GM18526 (cell line): Measurements from ENCODE around the gene VIM.

Experiments
- POLR2A ChIP-seq: IDR thresholded peaks from 3 replicates; pipeline ENCODE4 v1.6.1; 2011; ENCODE audit not compliant: insufficient read length; ENCODE audit errors: extremely low read depth

The VIM gene

DNA sequence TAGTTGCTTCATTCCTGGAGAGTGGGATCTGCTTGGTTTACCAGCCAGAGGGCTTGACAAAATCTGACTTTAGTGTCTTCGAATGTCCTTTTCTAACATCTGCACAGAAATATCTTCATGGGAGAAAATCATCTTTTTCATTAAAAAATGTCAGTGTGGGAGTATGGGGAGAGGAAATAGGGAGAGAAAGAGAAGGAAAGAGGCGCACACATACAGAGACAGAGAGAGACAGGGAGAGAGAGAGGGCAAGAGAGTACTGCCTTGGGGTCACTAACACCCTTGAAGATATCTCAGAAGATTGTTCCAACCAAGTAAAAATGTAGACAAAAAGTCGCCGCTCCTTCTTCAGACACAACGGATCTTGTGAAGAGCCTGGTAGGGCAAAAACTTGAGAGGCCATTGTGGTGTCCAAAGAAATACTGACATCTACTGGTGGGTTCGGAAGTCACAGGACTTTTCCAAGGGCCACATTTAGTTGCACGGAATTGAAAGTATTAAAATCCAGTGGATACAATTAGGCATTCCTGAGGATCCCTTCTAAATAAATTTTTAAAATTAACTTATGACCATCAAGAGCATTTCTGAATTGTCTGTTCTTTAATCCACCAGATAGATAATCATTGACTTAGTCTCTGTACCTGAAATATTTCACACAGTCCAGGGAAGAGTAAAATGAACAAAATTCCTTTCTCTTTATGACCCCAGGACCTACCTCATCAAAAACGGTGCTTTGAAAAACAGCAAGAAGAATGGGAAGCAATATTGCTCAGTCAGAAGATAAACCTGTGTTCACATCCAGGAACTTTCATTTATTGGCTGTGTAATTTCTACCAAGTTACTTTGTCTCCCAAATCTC is 29.7 kb downstream of the VIM start:
- TF ChIP-seq POLR2A: no peak

DNA sequence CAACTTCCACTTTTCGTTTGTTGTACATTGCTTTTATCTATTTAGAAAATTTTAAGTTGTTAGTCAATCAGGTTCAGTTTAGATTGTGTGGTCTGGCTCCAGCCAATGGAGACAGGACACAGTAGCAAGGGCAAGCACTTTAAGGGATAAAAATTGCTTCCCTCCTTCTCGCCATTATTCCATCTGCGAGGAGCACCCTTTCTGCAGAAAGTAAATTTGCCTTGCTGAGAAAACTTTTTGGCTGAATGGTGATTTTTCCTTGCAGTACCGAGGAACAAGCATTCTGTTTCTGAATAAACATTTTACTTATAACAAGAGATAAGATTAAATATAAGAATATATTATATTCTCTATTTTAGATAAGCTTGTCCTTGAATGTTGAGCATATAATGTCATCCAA is 34.5 kb downstream of the VIM start:
- no peak for TF ChIP-seq POLR2A

- no peak for TF ChIP-seq POLR2A
Observed at GRCh38 chr10:17263580-17263979, 35.5 kb downstream of the VIM start.

DNA sequence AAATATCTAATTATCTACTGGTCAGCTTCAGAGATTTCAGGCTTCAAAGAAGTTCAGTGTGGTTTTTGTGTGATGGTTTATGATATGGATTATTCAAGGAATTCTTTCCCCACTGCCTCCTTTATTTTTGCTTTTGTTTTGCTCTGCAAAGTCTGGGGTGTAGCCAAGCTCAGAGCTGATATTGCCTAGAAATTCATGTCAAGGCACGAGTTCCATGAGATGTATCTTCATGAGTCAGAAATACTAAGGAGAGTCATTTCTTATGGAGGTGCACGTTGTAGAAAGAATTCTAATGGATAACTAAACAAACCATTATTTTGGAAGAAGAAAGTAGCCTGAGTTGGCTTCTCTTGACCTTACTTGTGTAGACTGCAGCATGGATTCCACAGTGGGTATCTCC is 37.4 kb downstream of the VIM start:
- TF ChIP-seq POLR2A: no peak

DNA sequence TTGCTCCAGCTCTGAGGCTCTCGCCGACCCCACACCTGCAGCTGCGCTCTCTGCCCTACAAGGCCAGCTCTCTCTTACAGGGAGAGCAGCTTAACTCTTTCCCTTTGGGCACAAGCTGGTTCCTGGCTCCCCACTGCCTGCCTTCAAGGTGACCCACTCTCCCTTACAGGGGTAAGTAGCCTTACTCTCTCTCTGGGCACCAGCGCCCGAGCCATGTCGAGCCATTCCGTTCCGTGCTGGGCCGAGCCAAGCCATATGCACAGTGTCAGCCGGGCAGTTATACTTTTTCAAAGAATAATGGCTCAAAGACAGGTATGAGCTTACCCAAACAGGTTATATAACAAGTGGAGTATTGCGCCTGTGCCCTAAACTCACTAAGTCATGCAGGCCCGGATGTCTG is 44.6 kb downstream of the VIM start:
- no peak for TF ChIP-seq POLR2A

- TF ChIP-seq POLR2A: no peak
Observed at GRCh38 chr10:17273403-17273802, 45.4 kb downstream of the VIM start.

DNA sequence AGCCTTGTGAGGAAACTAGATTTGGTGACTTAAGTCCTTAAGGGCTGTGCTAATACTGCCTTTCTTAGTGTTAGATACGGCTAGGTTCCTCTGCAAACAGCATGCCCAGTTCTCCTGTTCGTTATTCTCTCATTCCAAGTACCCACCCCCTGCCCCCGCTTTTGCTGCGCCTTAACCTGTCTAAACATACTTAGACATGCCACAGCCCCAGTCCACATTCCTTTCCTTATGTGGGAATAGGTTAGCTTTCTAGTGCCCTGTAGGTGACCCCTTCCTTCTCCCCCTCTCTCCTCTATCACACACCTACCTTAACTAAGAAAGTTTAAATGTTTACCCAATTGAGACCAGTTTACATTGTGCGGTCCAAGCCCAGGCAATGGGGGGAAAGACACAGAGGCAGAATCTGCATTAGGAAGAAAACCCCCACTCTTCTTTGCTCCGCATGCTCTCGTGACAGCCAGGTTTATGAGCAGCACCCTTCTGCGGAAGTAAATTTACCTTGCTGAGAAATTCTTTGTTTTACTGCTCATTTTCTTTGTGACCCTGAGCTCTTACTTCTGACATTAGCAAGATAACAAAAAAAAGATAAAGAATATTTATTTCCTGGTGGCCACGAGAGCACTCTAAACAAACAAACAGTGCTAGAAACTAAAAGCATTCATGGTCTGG is 48.8 kb downstream of the VIM start:
- no peak for TF ChIP-seq POLR2A

GRCh38 chr10:17278607-17279240 is 50.7 kb downstream of the VIM start:
- TF ChIP-seq POLR2A: no peak

DNA sequence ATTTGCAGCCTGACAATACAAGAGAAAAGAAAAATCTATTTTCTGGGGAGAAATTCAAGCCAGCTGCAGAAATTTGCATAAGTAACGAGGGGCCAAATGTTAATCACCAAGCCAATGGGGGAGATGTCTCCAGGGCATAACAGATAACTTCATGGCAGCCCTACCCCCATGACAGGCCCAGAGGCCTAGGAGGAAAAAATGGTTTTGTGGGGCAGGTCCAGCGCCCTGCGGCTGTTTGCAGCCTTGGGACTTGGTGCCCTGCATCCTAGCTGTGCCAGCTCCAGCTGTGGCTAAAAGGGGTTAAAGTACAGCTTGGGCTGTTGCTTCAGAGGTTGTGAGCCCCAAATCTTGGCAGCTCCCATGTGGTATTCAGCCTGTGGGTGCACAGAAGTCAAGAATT is 54.3 kb downstream of the VIM start:
- no peak for TF ChIP-seq POLR2A

DNA sequence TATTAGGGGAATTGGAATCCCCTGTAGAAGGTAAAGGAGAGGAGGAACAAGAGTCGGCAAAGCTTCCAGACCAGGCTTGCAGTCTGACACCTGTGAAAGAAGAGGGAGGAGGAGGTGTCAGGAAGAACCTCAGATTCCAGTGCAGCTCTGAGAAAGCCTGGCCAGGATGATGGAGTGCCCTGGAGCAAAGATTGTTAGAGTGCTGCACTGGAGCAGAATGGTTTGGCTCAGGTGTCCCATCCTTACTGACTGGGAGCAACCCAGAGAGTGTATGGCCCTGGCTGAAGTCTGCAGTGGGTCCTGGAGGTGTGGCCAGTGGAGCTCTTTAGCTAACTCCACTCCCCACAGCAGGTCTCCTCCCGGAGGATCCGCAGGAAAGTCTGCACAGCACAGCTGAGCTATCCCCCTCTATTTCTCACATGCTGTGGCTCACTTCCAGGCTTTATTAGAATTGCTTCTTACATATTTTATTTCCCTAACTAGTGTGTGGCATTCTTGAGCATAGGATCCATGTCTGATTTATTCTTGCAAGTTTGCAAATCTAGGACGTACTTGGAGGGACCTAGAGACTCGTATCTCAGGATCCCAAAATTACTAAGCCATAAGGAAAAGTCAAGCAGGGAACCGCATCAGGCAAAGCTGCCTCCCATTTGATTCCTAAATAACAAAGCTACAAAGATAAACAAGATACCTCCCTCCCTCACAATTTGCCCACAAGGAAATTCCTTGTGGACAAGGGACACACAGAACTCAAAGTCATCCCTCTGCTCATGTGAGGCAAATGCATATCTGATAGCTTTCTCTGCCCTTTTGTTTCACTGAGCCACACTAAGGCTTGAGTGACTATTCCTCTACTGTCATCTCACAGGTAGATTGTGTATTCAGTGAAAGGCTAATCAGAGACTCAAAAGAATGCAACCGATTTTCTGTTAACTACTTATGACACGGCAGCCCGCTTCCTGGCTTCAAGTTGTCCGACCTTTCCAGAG is 58.8 kb downstream of the VIM start:
- TF ChIP-seq POLR2A: no peak
